Testis (tissue), 5 donors: ENCODE data around the gene PRELP. TPM values are rescaled to one million over a fixed set of nuclear protein-coding genes. Genes with fewer than 3 reads are reported as not detected.

Experiments used
- DNase-seq: peaks from one replicate; pipeline ENCODE4 v3.0.0-alpha.2; 2019
- H3K27ac ChIP-seq, 2 donors: fragments of 200-600 bp; sonication (generic); one replicate each; pipeline ENCODE4 v1.5.1; 2019
- H3K27me3 ChIP-seq: fragments of 200-600 bp; sonication (generic); one replicate; pipeline ENCODE4 v1.5.1; 2019
- H3K36me3 ChIP-seq: fragments of 200-600 bp; sonication (generic); one replicate; pipeline ENCODE4 v1.5.1; 2017; ENCODE audit warnings: low read depth; ENCODE audit errors: missing control alignments
- H3K4me1 ChIP-seq: fragments of 200-600 bp; sonication (generic); one replicate; pipeline ENCODE4 v1.5.1; 2019
- H3K4me3 ChIP-seq, 2 donors: fragments of 200-600 bp; sonication (generic); one replicate each; pipeline ENCODE4 v1.5.1; 2017 to 2019
- H3K9me3 ChIP-seq: fragments of 200-600 bp; sonication (generic); one replicate; pipeline ENCODE4 v1.5.1; 2017
- CTCF ChIP-seq, 3 experiments: fragments of 450-650 bp in 2 of 3; fragments of 200-600 bp in 1 of 3; sonication (generic) in 1 of 3; IDR thresholded peaks; one replicate each; pipeline ENCODE4 v1.5.1; 2016 to 2019; ENCODE audit warnings: antibody characterized with exemption in 3 of 3, mild to moderate bottlenecking in 2 of 3, moderate library complexity in 1 of 3
- POLR2A ChIP-seq: fragments of 450-650 bp; IDR thresholded peaks from one replicate; pipeline ENCODE4 v1.6.1; 2017; ENCODE audit warnings: antibody characterized with exemption, mild to moderate bottlenecking, moderate library complexity
- WGBS, 2 donors: methylation state at CpG; one replicate each; pipeline ENCODE4 v1.1.5; 2018; 5-methylcytosine and 5-hydroxymethylcytosine counted together
- intact Hi-C: fragments of 100-400 bp; cut with DNase I; formaldehyde crosslinking; loops from one replicate; pipeline ENCODE4 v1.15.1; 2023; ENCODE audit warnings: low total_unique reads
- long read RNA-seq, 2 donors: transcript quantifications; one replicate each; lab custom pipeline, GENCODE V29; 2026
- polyA plus RNA-seq: library from polyadenylated mRNA; stranded (reverse); fragments of 350-450 nt; fragmentation: Illumina TruSeq; extraction: RNeasy Lipid Tissue Mini Kit (QIAGEN cat#74804); gene quantifications from one replicate; pipeline ENCODE4 v1.2.3, GENCODE V29; 2014; ENCODE audit warnings: low read depth, low replicate concordance; ENCODE audit not compliant: insufficient read depth
- total RNA-seq, 2 donors: library from RNA; depleted of rRNA; stranded (reverse); fragments of >200 nt; gene quantifications; one replicate each; pipeline ENCODE4 v1.2.3, GENCODE V29; 2016

Gene PRELP
- total RNA-seq, result 1 to 10 TPM; 9.6 to 10.0 TPM
- polyA plus RNA-seq, result 26.5 TPM
- long read RNA-seq, donor 1, full-length matches to known transcripts, result 13 of 21 reads
- long read RNA-seq, donor 1, partial matches to known transcripts, result 8 of 21 reads
- long read RNA-seq, donor 1, other reads (novel, unspliced or antisense), result 0 of 21 reads
- long read RNA-seq, donor 2, full-length matches to known transcripts, result 2 of 10 reads
- long read RNA-seq, donor 2, partial matches to known transcripts, result 8 of 10 reads
- long read RNA-seq, donor 2, other reads (novel, unspliced or antisense), result 0 of 10 reads

GRCh38 chr1:203475012-203475981 lies at the start of gene PRELP:
PRELP (plus strand) TSS chr1:203475806; CDS start chr1:203483185, 7,379 bp downstream.
- Histone ChIP-seq H3K36me3 (no peaks in the 10 kb centered on the region), H3K4me1 (peaks cover 10% of the 10 kb centered on the region), H3K27ac (peak within 1 kb of the TSS; percentile 64 to 86), H3K9me3 (no peaks in the 10 kb centered on the region), H3K4me3 (peak within 1 kb of the TSS; percentile 40 to 42), H3K27me3 (no peaks in the 10 kb centered on the region)
- peak; percentile 70 for DNase-seq
- WGBS, 2 donors, result 32 to 36% methylated on average over 8 of the region's 8 CpGs
- intact Hi-C loops, result no loop called here
- no peak for TF ChIP-seq CTCF (IDR thresholded peaks at IDR 0.05)
- TF ChIP-seq POLR2A, result no peak

- intact Hi-C loops, result no loop called here
- Histone ChIP-seq H3K4me3 (no peak overlapping the region), H3K4me1 (no peaks in the 10 kb centered on the region), H3K27me3 (no peaks in the 10 kb centered on the region), H3K36me3 (no peaks in the 10 kb centered on the region), H3K9me3 (no peaks in the 10 kb centered on the region), H3K27ac (no peak overlapping the region)
- TF ChIP-seq CTCF (IDR thresholded peaks at IDR 0.05) (no peak), POLR2A (no peak)
- WGBS, 2 donors, result 85 to 95% methylated on average over 5 of the region's 5 CpGs
- no peak for DNase-seq
Measured at GRCh38 chr1:203426366-203426765, 49.2 kb upstream of the PRELP start.

GRCh38 chr1:203426870-203427269 lies 48.7 kb upstream of the PRELP start:
- no peaks in the 10 kb centered on the region for H3K4me1 ChIP-seq
- no peak for DNase-seq
- intact Hi-C loops, result no loop called here
- H3K27me3 ChIP-seq, result no peaks in the 10 kb centered on the region
- 88 to 100% methylated on average over 1 to 2 of the region's 2 CpGs for WGBS, 2 donors
- H3K4me3 ChIP-seq, result no peak overlapping the region
- H3K9me3 ChIP-seq, result no peaks in the 10 kb centered on the region
- TF ChIP-seq CTCF (IDR thresholded peaks at IDR 0.05) (no peak), POLR2A (no peak)
- no peak overlapping the region for H3K27ac ChIP-seq
- H3K36me3 ChIP-seq, result no peaks in the 10 kb centered on the region

GRCh38 chr1:203427451-203427850 lies 48.2 kb upstream of the PRELP start:
- Histone ChIP-seq H3K27me3 (no peaks in the 10 kb centered on the region), H3K27ac (no peak overlapping the region), H3K4me1 (no peaks in the 10 kb centered on the region), H3K9me3 (no peaks in the 10 kb centered on the region), H3K4me3 (no peak overlapping the region), H3K36me3 (no peaks in the 10 kb centered on the region)
- intact Hi-C loops, result no loop called here
- 88 to 89% methylated on average over 4 of the region's 4 CpGs for WGBS, 2 donors
- TF ChIP-seq POLR2A (no peak), CTCF (IDR thresholded peaks at IDR 0.05) (no peak)
- DNase-seq, result no peak
